Activated T-helper 9 cell treated with anti-CD3 and anti-CD28 coated beads, Interleukin-2, amount 50 U/mL, for 16 hours (primary cell): ENCODE measurements around the gene CLEC11A.
A peak's percentile ranks its signal among the peaks of the same experiment; 100 is the strongest.

Experiments
- DNase-seq: peaks from one replicate; pipeline ENCODE4 v3.0.0-alpha.2; 2020; ENCODE audit warnings: low read depth

Gene CLEC11A

GRCh38 chr19:50723069-50723468 is at the start of gene CLEC11A:
TSS of gene CLEC11A (plus strand) at chr19:50723364. CDS start at chr19:50723526, 162 bp downstream.
- DNase-seq: no peak

DNA sequence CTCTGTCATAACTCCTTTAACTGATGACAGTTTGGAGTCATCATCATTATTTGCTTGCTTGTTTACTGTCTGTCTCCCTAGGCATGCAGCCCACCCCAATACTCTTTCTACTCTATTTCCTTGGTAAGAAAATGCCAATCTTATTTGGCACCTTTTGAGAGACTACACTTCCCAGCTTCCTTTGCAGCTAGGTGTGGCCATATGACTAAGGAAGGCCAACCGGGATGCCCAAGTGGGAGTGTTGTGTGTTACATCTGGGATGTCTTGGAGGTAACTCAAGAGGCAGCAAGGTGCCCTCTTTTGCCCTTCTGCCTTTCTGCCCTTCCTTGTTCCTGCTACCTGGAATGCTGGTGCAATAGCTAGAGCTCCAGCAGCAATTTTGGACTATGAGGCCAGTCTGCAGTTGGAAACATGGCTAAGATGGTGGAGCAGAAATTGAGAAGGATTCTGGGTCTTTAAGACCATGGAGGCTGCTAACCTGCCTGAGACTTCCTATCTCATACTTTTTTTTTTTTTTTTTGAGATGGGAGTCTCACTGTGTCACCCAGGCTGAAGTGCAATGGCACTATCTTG is 46.5 kb upstream of the CLEC11A start:
- DNase-seq: no peak

GRCh38 chr19:50677636-50678035 is 45.5 kb upstream of the CLEC11A start:
- DNase-seq: no peak

DNA sequence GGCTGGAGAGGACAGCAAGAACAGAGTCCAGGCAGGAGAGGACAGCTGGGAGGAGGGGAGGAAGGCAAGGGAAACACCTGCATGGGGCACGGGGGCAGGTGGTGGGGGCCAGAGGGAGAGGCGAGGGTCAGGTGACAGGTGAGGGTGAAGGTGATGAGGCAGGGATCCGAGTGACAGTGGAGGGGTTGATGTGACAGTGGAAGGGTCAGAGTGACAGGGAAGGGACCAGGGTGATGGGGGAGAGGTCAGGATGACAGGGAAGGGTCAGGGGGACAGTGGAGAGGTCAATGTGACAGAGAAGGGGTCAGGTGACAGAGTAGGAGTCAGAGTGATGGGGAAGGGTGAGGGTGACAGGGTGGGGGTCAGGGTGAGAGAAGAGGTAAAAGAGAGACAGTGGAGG is 44.8 kb upstream of the CLEC11A start:
- DNase-seq: no peak

GRCh38 chr19:50679177-50680125 is 43.7 kb upstream of the CLEC11A start:
- peak; percentile 48 for DNase-seq

GRCh38 chr19:50686310-50687032 is 36.7 kb upstream of the CLEC11A start:
- no peak for DNase-seq

DNA sequence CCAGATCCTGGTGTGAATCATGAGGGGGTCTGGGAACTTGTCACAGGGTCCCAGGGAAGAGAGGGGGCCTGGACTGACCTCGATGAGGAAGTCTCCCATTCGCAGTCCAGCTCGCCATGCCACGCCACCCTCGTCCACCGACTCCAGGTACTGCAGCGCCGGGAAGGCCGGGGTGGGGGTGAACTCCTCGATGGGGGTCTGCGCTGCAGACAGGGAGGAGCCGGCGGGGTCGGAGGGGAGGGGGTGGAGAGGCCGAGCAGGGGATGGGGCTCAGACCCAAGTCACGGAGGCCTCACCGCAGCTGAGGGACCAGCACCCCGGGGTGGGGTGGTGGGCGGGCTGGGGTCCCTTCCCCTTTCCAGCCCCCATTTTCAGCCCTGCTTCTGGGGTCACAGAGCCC is 34.4 kb upstream of the CLEC11A start:
- DNase-seq: no peak

GRCh38 chr19:50690439-50690838 is 32.7 kb upstream of the CLEC11A start:
- no peak for DNase-seq

GRCh38 chr19:50693064-50693975 is 29.8 kb upstream of the CLEC11A start:
- no peak for DNase-seq

DNA sequence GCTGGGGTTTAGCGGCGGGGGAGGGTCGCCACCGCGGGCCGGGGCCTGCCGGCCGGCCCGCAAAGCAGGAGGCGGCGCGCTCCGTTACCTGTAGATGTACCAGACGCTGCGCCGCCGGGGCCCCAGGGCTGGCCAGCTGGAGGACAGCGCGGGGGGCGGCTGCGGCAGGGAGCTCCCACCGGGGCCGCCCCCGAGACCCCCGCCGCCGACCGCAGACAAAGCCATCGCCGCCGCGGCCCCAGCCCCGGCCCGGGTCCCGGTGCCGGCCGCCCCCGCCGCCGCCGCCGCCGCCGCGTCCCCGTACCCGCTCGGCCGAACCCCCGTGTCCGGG is 28.4 kb upstream of the CLEC11A start:
- no peak for DNase-seq

DNA sequence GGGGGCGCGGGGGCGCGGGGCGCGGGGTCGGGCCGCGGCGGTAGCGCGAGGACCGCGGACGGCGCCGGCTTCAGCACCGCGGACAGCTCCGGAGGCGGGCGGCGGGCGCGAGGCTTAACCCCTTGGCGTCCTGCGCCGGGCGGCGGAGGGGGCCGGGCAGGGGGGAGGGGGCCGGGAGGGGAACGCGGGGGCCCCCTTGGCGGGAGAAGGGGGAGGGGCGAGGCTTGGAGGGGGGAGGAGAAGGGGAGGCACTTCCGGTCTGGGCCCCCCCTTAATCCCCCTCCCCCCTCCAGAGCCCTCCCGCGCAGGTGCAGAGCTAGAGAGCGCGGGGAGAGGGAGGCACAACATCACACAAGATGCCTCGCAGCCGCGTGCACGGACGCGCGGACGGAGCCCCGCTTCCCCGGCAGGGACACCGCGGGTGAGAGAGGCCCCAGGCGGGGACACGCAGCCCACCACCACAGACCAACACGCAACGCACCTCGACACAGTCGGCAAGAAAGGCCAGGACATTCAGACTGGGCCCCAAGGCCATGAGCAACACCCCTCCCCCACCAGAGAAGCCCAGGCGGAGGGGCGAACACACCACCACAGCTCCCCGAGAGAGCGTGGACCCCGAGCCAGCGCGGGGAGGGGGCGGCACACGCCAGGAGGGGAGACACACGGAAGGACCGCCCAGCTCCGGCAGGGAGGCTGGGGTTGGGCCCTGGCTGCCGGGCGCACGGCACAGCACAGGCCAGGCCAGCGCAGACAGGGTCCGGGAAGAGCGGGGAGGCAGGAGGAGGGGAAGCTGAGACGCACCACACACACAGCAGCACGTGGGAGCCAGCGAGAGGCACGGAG is 27.7 kb upstream of the CLEC11A start:
- no peak for DNase-seq

GRCh38 chr19:50696094-50696483 is 27.1 kb upstream of the CLEC11A start:
- DNase-seq: no peak

DNA sequence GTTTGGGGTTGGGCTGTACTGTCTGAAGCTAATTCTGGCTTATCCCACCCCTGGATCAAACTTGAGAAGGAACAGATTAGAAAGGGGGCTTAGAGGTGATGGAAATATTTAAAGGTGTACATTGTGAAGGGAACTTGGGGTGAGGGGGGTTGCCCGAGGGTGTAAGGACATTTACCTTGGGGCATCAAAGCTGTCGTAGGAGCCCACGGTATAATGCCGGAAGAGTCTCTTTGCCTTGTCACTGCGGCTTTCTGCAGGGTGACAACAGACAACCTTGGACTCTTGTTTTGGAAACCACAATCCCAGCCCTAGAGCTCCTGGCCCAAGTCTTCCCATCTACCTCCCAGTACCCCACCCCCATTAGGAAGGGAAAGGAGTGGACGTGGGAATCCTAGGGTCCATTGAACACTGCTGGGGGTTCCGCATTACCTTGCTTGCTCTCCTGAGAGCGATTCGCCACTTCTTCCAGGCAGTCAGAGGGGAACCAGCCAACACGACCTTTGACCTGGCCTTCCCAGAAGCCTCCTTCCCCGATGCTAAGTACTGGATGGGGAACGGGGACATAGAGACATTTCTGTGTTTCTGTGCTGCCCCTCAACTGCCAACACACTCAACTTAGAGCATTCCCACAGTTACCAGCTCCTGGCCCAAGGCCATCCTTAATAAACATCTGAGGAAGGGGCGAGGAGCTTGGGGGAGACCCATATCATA is 25.6 kb upstream of the CLEC11A start:
- DNase-seq: no peak

DNA sequence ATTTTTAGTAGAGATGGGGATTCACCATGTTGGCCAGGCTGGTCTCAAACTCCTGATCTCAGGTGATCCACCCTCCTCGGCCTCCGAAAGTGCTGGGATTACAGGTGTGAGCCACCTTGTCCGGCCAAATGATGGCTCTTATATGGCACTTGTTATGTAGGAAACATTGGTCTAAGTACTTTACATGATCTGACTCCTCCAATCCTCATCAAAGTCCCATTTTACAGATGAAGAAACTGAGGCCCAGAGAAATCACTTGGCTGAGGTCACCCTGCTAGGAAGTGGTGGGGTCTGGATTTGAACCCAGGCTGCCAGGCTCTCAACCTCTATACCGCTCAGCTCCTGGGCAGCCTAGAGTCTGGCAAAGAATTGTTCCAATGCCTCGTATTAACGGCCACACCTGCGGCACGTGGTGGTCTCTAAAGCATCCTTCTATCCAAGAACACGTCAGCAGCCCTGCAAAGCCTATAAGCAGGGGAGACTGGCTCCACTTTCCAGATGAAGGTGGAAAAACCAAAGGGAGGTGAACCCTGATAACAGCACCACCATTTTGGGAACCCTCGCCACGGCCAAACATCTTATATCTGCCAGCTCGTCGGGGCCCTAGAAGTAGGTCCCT is 21.7 kb upstream of the CLEC11A start:
- DNase-seq: no peak

GRCh38 chr19:50702158-50702870 is 20.9 kb upstream of the CLEC11A start:
- DNase-seq: no peak

DNA sequence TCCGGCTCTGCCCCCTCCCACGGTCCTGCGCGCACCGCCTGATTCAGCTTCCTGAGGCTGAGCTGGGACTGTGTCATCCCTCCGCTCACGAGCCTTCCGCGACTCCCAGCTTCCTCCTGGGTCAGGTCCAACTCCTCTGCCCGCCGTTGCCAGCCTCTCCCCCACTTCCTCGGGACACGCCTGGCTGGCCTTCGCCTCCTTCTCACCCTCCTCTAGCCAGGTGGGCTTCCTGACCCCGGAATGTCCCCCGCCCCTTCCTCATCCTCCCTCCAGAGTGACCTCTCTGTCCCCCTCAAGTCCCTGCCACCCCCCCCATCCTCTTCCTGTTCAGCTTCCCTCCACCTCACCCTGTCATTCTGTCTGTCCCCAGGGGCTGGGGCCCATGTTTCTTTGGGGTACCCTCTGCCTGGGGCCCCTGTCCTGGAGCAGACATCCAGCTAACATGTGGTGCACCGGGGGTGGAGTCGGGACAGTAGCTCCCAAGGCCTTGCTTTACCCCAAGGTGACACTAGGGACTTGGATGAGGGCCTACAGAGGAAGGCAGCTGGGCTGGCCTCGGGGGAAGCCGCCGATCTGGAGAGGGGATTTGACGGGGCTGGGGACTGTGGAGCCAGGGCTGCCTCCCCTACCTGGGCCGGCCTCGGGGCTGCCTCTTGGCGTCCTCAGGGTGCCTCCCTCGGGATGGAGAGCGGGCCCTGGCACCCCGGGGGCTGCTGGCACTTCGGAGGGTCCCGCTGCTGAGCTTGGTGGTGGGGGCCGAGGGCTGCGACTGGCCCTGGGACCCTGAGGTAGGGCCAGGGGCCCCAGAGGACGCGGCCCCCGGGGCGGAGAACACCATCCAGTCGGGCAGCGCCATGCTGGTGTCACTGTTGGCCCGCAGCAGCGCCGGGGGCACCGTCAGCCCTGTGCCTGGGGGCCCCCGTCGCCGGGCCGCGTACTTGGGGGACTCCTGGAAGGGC is 20.0 kb upstream of the CLEC11A start:
- no peak for DNase-seq

GRCh38 chr19:50703915-50704796 is 19.0 kb upstream of the CLEC11A start:
- no peak for DNase-seq
